Measurements from ENCODE around the gene KIN.
"Not testable (repeated sequence)": the region's sequence is repeated elsewhere in the genome, so short reads cannot be mapped to it uniquely, and the experiment has no call there.

Gene KIN

DNA sequence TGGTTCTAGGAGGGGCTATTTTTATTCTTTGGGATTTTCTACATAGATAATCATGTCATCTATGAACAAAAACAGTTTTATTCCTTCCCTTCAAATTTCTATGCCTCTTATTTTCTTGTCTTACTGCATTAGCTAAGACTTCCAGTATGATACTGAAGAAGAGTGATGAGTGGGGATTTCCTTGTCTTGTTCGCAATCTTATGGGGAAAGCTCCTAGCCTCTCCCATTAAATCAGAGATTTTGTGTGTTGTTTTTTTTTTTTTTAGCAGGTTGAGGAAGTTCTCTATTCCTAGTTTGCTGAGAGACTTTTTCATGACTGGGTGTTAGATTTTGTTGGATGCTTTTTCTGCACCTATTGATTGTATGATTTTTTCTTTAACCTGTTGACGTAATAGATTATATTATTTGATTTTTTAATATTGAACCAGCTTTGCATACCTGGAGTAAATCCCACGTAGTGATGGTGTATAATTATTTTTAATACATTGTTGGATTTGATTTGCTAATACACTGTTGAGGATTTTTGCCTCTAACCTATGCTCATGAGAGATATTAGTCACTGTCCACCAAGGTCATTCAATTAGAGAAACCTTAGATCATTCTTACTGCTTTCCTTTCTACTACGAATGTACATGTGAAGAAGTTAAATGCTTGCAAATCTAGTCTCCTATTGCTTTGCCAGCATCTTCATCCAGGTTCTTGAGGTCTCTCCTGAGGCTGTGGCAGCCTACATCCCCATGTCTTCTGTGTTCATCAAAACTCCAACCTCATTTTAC lies 6.6 kb upstream of the KIN start:
- DNase-seq (ENCODE audit: low spot score): no peak

DNA sequence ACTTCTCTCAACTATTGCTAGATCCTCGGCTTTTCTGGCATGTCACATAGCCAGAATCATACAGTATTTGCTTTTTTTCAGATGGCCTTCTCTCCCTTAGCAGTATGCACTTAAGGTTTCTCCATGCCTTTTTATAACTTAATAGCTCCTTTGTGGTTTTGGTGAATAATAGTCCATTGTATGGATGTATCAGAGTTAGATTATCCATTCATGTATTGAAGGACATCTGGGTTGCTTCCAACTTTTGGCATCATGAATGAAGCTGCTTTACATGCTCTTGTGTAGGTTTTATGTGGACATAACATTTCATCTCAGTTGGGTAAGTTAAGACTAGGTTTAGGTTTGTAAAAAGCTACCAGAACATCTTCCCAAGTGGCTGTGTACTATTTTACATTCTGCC lies 4.7 kb upstream of the KIN start:
- DNase-seq (ENCODE audit: low spot score): no peak

- peak; percentile 34 for DNase-seq (ENCODE audit: low spot score)
Measured at GRCh38 chr10:7789390-7789789, 1.6 kb upstream of the KIN start.

DNA sequence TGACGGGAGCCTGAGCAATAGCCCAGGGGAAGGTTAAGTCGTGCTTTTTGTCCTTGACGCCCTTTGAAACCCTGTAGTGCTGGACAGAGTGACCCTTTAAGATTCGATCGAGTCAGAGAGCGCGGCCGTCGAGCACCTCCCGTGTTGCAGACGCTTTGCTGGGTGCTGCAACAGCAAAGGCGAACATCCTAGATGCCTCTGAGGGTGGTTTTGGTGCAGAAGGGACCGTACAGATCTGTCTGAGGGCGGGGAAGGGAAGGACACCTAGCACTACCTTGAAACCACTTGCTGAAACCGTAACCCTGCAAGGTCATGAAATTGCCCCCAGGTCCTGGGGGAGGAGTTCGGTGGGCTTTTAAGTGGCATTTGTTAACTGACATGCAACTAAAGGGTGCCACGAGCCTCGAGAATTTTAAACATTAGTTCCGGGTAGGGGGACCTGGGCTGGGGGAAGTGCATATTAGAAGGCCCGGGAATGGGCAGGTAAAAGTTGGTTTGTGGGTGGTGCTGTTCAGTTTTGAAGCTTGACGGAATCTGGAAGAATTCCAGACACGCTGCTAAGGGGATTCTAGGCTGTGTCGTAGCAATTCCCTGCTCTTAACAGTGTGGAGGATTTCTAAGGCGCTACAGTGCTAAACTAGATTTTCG lies 970 bp upstream of the KIN start:
- DNase-seq (ENCODE audit: low spot score): peak; percentile 52

- peak; percentile 17 for DNase-seq (ENCODE audit: low spot score)
Measured at GRCh38 chr10:7787150-7787856, 490 bp downstream of the KIN start.

DNA sequence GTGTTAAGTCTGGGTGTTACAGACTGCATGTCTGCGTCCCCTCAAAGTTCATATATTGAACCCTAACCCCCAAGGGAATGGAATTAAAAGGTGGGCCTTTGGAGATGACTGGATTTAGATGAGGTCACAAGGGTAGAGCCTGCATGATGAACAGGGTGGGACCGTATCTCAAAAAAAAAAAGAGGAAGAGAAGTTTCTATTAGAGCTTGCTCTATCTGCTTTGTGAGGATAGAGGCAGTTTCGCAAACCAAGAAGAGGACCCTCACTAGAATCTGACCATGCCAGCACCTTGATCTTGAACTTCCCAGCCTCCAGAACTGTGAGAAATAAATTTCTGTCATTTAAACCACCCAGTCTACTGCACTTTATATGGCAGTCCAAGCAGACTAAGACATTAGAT lies 1.4 kb downstream of the KIN start:
- no peak for DNase-seq (ENCODE audit: low spot score)

GRCh38 chr10:7782194-7782593 lies 5.6 kb downstream of the KIN start:
- DNase-seq (ENCODE audit: low spot score): not testable (repeated sequence)

- DNase-seq (ENCODE audit: low spot score): no peak
Measured at GRCh38 chr10:7776777-7777176, 11.0 kb downstream of the KIN start.

GRCh38 chr10:7773845-7774801 lies 13.7 kb downstream of the KIN start:
- DNase-seq (ENCODE audit: low spot score): no peak

DNA sequence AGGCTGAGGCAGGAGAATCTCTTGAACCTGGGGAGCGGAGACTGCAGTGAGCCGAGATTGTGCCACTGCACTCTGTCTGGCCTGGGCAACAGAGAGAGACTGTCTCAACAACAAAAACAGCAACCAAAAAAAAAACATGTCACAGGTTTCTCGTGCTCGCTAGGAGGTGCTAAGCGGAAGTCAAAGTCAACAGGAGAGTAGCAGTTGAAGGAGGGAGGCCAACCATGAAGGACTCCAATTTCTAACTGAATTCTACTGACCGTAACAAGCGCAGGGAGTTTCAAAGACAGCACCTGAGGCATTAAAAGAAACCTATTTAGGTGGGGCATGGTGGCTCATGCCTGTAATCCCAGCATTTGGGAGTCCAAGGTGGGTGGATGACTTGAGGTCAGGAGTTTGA lies 19.4 kb downstream of the KIN start:
- no peak for DNase-seq (ENCODE audit: low spot score)

DNA sequence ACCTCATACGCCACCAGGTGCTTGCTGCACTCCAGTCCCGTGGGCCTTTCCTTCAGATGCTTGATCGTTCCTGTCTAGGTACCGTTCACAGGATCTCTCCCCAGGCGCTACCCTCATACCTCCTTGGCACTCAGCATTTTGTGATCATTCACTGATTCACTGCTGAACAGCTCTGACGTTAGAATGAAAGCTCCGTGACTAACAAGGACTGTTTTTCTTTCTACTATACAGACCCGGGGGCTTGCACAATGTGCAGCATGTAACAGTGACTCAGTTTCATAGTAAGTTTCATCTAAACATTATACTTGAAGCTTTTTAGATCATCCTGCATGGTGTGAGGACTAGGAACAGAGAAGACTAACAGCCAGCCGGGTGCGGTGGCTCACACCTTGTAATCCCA lies 20.6 kb downstream of the KIN start:
- DNase-seq (ENCODE audit: low spot score): no peak

DNA sequence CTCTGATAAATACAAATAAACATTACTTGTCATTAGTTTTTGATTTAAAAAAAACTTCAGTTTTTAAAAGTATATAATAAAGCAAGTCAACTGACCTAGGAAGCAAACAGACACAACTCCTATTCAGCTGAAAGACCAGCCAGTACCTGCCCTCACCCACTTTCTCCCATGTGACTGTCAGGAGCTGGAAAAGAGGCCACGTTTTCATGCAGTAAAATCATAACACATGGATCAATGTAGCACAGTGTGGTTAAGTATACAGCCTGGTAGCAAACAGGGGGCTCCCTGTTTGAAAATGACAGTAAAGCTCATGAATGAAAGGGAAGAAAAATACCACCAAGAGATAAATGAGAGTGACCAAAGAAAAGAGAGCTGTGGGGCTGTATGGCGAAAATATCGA lies 21.6 kb downstream of the KIN start:
- DNase-seq (ENCODE audit: low spot score): no peak

DNA sequence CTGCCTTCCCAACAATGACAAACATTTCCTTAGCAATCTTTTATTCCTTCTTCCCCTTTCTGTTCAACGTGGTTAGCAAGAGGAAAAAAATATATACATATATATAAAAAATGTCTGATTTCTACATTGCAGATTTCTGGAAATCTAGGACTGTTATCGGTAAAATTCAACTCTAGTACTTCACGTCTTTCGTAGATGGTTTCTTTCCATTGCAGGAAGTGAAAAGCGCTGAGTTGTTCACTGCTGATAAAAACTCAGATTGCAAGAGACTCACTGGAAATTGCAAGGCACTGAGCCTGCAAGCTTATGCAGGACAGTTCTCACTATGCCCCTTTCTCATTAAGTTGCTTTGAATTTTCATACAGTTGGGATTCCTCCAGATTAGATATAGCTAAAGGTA lies 23.9 kb downstream of the KIN start:
- DNase-seq (ENCODE audit: low spot score): no peak

DNA sequence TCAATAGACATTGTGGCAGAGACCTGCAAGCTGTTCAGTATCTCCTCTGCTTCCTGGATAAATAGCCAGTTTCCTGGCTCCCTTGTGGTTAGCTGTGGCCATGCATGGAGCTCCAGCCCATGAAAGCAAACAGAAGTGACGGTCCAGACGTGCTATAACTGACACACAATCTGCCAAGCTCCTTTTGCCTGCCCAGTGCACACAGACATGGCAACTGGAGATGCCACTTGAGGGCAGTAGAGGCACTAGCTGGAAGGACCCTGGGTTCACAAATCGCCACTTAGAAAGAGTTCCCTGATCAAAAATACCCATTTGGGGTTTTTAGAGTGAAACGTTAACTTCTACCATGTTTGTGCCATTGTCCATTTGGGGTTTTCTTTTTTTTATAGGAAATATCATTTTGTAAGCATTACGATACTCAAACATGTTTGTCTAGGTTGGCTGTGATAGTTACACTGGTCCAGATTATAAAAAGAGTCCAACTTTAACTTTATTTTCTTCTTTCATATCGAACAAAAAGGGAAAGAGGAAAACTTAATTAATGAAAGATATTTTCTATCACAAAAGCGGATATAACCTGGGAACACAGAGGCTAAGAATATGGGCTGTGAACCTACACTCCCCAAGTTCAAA lies 31.3 kb downstream of the KIN start:
- peak; percentile 37 for DNase-seq (ENCODE audit: low spot score)

DNA sequence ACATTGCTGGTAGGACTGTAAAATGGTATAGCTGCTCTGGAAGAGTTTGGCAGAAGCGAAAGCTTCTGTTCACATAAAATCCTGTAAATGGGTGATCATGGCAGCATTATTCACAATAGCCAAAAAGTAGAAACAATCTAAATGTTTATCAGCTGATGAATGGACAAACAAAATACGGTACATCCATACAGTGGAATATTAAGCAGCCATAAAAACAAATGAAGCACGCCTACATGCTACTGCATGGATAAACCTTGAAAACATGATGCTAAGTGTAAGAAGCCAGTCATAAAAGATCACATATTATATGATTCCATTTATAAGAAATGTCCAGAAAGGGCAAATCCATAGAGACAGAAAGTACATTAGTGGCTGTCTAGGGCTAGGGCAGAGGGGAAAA lies 32.7 kb downstream of the KIN start:
- no peak for DNase-seq (ENCODE audit: low spot score)

DNA sequence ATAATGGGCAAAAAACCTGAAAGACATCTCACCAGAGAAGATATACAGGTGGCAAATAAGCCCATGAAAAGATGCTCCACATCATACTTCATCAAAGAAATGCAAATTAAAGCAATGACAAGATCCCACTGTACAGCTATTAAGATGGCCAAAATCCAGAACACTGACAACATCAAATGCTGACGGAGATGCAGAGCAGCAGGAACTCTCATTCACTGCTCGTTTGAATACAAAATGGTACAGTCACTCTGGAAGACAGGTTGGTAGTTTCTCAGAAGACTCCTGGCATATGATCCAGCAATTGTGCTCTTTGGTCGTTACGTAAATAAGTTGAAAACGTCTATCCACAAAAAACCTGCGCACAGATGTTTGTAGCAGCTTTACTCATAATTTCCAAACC lies 35.5 kb downstream of the KIN start:
- no peak for DNase-seq (ENCODE audit: low spot score)

DNA sequence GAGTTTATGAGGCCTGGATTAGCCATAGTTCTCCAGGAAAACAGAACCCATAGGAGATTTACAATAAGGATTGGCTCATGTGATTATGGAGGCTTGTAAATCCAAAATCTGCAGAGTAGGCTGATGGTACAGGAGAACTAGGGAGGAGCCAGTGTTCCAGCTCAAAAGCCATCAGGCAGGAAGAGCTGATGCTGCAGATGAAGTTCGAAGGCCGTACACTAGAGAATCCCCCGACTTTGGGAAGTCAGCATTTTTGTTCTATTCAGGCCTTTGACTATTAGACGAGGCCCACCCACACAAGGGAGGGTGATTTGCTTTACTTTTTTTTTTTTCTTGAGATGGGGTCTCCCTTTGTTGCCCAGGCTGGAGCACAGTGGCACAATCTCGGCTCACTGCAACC lies 37.6 kb downstream of the KIN start:
- DNase-seq (ENCODE audit: low spot score): no peak

- DNase-seq (ENCODE audit: low spot score): not testable (repeated sequence)
Measured at GRCh38 chr10:7748637-7749036, 39.2 kb downstream of the KIN start.

DNA sequence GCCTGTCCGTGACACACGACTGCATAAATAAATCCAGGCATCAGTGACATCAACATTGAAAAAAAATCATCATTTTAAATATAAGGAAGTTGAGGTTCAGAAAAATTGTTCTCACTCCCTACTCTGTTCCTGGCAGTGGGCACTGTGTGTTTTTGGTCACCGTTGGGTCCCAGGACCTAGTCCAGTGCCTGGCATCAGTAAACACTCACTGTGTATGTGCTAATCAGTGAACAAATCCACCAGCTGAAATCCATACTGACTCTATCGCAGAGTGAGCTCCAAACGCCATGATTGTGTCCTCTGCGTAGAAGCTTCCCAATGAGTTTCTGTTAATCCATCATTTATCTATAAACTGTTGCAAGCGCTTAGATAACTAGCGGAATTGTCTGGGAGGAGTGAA lies 43.5 kb downstream of the KIN start:
- no peak for DNase-seq (ENCODE audit: low spot score)

DNA sequence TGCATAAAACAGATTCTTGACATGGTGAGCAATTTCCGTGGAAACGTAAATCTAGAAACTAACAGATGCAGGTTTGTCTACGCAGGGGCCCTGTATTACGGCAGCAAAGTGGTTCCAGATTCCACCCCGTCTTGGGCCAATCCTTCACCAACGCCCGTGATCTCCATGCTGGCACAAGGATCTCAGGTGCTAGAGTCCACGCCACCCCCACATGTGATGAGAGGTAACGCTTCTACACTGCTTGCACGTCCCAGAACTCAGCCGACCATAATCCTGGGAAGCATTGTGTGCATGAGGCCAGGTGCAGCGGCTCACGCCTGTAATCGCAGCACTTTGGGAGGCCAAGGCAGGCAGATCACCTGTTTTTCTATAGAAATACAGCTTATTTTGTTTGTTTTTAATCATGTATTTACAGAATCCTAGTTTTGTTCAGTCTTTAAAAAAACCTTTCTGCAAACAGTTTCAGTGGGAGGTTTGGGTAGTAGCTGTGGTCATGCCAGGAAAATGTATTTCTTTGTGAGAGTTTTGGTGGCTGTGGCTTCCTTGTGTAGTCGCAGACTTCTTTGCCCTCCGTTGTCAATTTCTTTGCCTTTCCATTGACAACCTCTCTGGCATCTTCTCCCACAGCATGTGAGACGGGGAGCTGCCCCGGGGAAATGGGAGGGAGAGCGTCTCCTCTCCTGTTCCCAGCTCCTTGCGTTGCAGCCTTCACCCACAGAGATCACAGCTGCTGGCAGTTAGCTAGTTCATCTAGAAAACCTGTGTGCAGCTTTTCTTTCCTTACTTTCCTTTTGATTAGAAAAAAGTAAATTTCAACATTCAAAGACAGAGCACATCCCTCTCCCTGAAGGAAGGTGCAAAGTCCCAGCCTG lies 49.0 kb downstream of the KIN start:
- no peak for DNase-seq (ENCODE audit: low spot score)

GRCh38 chr10:7734821-7735220 lies 53.0 kb downstream of the KIN start:
- DNase-seq (ENCODE audit: low spot score): no peak

Measured in kidney tubule cell (primary cell).